Measurements from ENCODE around the gene MSX1. TPM values are rescaled to one million over a fixed set of nuclear protein-coding genes. Genes with fewer than 3 reads are reported as not detected.

The MSX1 gene
- total RNA-seq, 1 donor from 2014 or later, result 6.1 TPM

- DNase-seq, result peak; percentile 28
Observed at GRCh38 chr4:4913147-4913561, 53.7 kb downstream of the MSX1 start.

Other genes starting within 250 kb of the MSX1 start
- gene CYTL1, start 159.8 kb downstream of the MSX1 start, total RNA-seq, result 8.9 TPM
- gene STK32B, start 191.8 kb downstream of the MSX1 start, total RNA-seq, result 6.5 TPM